HG02610 (cell line): ENCODE measurements around the gene ZBTB1.

Experiments
- ATAC-seq: cut with Tn5 transposase; IDR thresholded peaks from one replicate; pipeline ENCODE4 v1.9.1; 2021; ENCODE audit warnings: mild to moderate bottlenecking, moderate library complexity; ENCODE audit not compliant: unreplicated experiment

The ZBTB1 gene

GRCh38 chr14:64504310-64504896 lies at the start of gene ZBTB1:
Gene ZBTB1 (plus strand): TSS chr14:64504770. CDS start chr14:64521505, 16,735 bp downstream.
- ATAC-seq: peak; percentile 21

DNA sequence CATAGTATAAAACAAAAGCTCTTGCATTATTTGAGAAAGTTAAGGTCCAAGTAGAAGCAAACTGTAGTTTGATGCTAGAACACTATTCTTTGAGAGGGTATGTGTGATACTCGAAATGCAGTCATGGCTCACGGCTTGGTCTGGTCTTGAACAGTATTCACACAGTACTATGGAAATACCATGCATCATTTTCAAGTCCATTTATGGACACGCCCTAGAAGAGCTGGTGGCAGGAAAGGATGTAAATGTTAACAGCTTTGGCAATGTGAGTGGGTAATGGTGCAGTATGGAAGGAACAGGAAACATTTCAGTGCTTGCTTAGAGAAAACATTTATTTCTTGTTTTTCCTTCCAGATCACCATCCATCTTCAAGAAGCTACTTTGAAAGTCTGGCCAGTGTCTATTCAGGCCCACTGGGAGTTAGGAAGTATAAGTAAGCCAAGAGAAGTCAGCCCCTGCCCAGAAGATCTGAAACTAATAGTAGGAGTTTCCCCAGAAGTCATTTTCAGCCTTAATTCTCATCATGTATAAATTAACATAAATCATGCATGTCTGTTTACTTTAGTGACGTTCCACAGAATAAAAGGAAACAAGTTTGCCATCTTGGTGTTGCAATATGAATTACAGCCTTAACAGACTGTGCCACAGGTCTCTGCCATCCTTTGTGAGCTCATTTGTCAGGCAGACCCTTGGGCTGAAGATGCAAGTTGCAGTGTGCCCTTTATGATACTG lies 45.0 kb upstream of the ZBTB1 start:
- ATAC-seq: no peak

DNA sequence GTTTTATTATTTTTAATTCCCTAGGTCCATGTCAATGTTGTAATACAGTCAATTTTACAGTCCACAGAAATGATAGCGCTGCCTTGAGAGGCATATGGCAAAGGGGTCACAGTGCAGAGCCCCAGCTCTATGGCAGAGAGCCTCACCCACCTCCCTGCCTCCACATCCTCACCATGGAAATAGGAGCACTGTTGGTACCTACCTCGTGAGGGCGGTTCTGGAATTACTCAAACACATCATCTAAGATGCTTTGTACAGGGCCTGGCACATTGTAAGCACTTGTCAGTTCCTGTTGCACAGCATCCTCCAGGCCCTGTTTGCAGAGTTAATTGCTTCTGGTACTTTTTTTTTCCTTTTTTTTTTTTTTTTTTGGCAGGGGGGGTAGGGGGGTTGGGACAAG lies 43.3 kb upstream of the ZBTB1 start:
- ATAC-seq: no peak

- ATAC-seq: no peak
These were observed 41.4 kb upstream of the ZBTB1 start for GRCh38 chr14:64463195-64463594.

GRCh38 chr14:64463873-64464272 lies 40.7 kb upstream of the ZBTB1 start:
- ATAC-seq: no peak

- no peak for ATAC-seq
These were observed 39.9 kb upstream of the ZBTB1 start for GRCh38 chr14:64464651-64465050.

DNA sequence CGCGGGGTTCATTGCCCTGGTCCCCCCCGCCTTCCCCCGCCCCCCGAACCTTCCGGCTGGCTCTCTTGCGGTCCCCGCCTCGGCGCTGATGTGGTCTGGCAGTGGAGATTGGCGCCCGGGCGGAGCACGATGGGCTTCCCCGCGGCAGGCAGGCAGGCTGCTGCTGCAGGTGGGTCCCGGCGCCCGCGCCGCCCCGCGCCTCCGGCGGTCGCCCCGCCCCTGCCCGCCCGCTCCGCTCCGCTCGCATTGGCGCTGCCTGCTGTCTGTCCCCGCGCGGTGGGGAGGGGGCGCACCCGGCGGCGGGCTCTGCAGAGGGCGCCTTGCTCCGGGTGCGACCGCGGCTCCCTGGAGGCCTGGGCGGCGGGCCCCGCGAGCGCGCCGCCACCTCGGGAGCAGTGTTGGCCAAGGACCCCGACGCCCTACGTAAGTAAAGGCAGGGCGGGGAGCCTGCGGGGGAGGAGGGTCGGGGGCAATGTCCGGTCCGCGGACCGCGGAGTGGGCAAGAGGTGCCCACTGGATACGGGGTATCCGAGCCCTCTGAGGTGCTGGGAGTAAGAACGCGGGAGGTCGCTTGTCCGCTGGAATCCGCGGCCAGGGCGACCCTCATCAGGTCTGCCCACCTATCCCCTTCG lies 39.3 kb upstream of the ZBTB1 start, which contains the start of gene AKAP5:
AKAP5 (plus strand) TSS at position 309 of the 632 bp plus-strand sequence. CDS start 2,896 bp downstream, outside the sequence.
- ATAC-seq: peak; percentile 74

DNA sequence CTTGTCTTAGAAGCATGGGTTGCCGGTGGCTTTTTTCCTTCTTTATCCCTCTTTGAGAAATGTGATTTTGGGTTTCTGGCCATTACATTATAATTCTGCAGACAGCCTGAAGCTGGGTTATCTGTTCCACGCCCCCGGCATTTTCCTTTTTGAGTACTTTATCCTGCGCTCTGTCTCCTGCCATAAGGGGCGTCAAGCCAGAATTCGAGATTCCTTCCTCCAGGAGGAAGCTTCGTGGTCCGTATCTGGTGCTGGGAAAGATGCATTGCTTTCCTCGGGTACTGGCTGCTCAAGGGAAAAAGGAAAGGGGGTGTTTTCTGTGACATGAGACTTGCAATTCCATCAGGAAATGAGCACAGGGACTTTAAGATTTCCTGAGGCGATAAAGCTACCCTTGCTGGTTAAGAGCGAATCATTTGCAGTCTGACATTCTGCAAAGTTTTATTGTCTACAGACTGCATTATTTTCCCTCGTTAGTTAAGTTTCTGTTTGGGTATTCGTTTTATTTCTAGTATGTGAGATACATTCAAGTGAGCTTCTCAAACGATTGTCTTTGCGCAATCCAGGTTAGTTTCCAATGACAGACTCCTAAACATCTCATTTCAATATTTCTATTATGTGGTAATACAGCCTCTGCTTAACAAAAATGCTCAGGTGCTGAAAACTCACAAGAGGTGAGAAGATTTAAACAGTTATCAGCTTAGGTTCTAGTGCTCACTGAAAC lies 38.6 kb upstream of the ZBTB1 start:
- no peak for ATAC-seq

- ATAC-seq: no peak
These were observed 37.5 kb upstream of the ZBTB1 start for GRCh38 chr14:64467101-64467500.

DNA sequence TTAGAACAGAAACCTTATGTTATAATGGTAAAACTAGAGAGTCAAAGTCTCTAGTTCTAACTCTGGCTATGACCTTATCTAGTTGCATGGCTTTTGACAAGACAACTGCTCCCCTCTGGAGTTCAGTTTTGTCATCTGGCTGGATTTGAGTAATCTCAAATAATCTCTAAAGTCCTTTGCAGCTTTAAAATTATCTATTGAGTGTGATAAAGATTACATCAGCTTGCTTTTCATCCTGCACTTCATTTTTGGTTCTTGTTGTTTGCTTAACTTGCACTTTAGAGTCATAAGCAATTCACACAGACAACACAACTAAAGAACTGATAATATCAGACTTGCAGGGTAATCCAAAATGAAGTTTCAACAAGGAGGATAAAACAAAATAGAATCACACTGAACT lies 37.0 kb upstream of the ZBTB1 start:
- ATAC-seq: no peak

- ATAC-seq: no peak
These were observed 36.1 kb upstream of the ZBTB1 start for GRCh38 chr14:64468451-64468850.

DNA sequence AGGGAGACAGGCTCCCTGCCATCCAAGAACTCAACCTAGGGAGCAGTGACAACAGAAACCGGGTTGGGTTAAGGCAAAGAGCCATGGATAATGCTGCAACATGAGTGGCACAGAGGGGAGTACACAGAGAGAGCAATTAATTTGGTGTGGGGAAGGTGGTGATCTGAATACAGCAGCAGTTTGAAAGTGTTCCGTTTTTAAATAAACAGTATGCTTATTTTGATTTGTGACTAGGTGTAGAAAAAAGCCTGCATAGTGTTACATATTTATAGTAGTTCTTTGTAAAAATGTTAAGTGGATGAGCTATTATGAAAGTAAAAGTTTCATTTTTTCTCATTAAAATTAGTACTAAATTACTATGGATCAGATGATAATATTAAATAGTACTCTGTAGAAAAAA lies 30.5 kb upstream of the ZBTB1 start:
- no peak for ATAC-seq

- ATAC-seq: no peak
These were observed 29.9 kb upstream of the ZBTB1 start for GRCh38 chr14:64474698-64475097.

DNA sequence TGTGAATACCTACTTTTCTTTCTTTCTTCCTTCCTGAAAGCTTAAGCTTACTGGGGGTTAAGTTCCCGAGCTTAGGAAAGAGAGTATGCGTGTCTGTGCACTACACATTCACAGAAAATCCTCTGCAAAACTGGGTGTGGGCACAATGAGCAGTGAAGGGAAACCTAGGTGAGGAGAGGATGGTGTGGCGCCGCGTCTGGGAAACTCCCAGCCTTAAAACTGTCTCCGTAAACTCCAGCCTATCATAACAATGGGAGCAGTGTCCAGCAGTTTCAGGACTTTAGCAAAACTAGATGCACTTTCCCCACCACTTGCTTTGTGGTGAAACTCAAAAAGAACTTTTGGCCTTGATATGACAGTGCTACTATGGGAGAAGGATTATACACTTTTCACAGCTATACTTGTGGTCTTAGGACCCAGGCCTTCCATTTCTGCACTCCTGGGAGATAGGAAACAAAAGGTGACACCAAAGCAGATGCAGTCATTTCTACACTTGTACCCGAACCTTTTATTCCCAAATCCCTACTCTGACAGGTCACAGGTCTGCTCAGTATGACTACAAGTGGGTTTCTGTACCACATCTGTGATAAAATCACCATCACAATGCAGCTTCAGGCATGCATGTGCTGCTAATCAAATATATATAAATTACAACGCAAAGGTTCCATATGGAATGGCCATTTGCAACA lies 28.8 kb upstream of the ZBTB1 start:
- ATAC-seq: no peak

DNA sequence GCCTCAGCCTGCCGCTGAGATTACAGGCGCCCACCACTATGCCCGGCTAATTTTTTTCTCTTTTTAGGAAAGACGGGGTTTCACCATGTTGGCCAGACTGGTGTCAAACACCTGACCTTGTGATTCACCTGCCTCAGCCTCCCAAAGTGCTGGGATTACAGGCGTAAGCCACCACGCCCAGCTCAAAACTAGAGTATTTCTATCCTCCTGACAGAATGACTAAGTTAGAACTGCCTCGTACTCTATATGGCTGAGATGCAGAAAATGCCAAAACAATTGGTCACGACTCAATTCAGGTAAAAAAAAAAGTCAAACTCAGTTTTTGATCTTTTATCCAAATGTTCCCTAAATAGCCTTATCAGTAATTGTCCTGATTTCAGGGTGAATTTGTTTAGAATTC lies 28.1 kb upstream of the ZBTB1 start:
- ATAC-seq: no peak

GRCh38 chr14:64478634-64479250 lies 25.8 kb upstream of the ZBTB1 start:
- ATAC-seq: no peak

GRCh38 chr14:64488590-64489099 lies 15.9 kb upstream of the ZBTB1 start:
- ATAC-seq: no peak

- ATAC-seq: no peak
These were observed 12.9 kb upstream of the ZBTB1 start for GRCh38 chr14:64491637-64492036.

- ATAC-seq: no peak
These were observed 11.1 kb upstream of the ZBTB1 start for GRCh38 chr14:64493455-64493854.

GRCh38 chr14:64495252-64495651 lies 9.3 kb upstream of the ZBTB1 start:
- ATAC-seq: no peak
